GM18867 (cell line): ENCODE data around the gene PHACTR3.
"Not testable (repeated sequence)": the region's sequence is repeated elsewhere in the genome, so short reads cannot be mapped to it uniquely, and the experiment has no call there.

Experiments used
- ATAC-seq: cut with Tn5 transposase; IDR thresholded peaks from one replicate; pipeline ENCODE4 v1.9.1; 2021; ENCODE audit warnings: mild to moderate bottlenecking, moderate library complexity; ENCODE audit not compliant: unreplicated experiment

Gene PHACTR3

DNA sequence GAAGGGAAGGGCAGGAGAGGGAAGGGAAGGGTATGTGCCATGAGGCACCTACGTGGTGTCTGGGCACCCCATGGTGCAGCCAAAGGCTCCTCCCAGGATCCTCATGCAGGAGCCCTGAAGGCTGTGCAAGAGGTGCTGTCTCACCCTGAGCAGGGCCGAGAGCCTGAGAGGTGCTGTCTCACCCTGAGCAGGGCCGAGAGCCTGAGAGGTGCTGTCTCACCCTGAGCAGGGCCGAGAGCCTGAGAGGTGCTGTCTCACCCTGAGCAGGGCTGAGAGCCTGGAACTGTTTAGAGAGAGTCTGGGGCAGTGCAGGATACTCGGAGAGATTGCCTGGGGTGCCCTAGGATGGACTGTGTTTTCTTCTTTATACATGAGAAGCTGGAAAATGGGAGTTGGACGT is 14.2 kb downstream of the PHACTR3 start:
- not testable (repeated sequence) for ATAC-seq

DNA sequence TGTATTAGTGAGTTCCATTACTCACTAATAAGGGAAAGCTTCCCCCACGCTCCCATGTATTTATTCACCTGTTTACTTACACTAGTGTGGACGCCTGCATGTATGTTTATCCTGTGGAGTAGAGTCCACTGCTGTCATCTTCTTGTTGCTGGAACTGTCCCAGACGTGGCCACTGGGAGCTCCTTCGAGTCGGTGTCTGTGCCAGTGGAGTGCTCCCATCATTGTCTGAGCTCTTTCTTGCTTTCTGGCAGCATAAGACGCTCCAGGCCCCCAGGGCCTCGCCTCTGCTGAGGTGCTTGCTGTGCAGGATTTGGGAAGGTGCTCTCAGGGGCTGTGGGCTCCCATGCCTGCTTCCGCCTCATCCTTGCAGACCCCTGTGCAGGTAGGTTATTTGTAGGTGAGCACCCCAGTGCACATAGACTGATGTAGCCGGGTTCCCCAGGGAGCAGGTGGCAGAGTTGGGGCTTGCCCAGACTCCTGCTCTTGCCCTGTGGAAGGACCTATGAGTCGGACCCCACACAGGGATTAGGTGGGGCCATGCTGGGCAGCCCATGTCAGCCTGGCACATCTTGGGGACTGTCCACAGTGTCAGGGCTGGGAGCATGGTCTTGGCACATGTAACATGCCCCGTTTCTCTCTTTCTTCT is 16.6 kb downstream of the PHACTR3 start:
- ATAC-seq, result no peak

DNA sequence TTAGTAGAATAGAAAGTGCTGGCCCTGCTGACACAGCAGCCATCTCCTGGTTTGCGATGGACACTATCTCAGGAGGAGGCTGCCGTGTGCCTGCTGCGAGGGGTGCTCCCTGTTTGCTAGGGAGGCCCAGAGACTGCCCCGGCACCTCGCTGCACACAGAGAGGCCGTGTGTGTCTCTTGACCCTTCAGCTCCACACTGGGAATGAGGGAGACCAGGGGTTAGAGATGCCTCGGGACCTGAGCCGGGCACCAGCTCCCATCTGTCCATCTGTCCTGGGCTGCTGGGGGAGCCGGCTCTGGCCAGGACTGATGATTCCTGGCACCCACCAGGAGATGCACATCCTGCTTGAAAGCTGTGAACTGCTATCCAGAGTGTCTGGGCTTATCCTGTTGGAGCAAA is 18.2 kb downstream of the PHACTR3 start:
- no peak for ATAC-seq

DNA sequence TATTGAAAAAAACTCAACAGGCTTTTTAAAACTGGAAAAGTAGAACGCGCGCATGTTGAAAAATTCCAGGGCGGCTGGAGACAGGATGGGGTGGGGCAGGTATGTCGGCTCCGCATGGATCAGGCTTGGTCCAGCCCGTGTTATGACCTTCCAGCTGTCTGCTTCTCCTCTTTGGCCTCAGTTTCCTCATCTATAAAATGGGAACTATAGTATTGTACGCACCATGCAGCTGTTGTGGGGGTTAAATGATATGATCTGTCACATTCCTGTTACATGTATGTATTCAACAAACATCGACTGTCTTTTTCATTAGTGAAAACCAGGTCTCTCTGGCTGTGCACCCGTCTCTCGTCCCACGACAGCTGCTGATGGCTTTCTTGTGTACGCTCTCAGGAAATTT is 18.8 kb downstream of the PHACTR3 start:
- no peak for ATAC-seq

DNA sequence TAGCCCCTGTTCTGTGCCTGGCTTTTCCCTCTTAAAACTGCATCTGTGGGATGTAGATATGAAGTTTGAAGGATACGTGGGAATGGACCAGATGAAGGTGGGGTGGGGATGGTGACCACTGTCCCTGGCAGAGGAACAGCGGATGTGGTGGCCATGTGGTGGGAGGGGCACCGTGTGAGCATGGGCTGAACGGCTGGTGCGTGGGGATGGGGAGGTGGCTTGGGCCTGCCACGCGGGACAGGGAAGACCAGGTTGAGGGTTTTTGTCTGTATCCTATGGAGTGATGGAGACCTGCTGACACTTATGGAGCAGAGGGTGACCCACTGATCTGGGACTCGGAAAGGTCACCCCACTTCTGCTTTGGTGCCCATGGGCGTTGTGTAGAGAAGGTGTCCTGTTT is 19.2 kb downstream of the PHACTR3 start:
- no peak for ATAC-seq

DNA sequence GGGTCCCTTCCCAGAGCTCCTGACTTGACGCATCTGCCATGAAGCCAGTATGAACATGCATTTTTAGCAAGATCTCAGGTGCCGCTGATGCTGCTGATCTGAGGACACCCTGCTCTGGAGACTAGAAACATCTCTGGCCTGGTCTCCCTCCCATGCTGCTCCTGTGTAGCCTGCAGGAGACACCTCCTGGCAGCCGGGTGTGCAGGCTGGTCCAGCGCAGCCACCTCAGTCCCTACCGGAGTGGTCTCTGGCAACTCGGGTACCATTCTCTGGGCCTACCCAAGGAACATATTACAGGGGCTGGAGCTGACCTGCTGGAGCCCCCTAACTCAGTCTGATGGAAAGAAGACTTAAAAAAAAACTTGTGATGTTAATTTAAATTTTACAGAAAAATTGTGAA is 20.1 kb downstream of the PHACTR3 start:
- ATAC-seq, result no peak

DNA sequence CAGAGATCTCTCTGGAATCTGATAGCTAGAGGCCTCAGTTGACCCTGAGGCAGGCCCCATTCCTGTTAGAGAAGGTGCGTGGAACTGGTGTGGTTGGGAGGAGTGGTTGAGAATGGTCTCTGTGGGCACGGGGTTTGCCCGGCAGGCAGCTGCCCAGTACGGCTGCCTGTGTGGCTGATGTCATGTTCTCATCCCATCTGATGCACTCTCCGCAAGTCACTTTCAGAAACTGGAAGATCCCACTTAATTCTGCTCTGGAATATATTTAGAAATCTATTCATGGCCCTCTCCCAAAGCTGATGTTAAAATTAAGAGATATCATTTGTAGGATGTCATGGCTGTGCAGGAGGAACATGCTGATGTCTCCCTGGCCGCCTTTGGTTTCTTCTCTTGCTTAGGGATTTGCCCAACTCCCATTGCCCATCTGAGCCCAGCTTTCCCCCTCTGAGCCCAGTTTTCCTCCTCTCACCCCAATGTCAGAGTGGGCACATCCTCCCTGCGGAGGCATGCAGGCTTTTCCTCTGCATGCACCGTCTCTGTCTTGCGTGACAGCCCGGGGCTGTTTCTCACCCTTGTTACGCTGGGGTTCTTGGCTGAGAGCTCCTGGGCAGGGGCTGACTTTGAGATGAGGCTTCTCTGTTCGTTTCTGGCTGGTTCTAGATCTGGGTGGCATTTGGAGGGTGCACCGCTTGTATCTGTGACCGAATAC is 21.0 kb downstream of the PHACTR3 start:
- no peak for ATAC-seq

DNA sequence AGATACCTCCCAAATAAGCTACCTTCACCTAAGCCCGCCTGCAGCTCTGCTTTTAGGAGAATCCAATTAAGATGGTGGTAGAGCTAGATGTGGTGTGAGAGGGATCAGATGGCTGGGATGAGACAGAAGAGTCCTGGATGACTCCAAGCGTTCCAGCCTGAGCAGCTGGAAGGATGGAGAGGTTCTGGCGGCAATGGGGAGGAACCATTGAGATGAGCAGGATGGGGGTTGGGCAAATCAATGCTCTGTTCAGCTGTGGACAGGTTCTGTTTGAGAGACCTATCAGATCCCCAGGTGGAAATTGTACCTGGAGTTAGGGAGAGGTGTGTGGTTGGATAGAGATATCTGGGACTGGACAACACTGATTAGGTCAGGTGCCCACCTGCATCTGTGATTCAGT is 23.0 kb downstream of the PHACTR3 start:
- no peak for ATAC-seq

DNA sequence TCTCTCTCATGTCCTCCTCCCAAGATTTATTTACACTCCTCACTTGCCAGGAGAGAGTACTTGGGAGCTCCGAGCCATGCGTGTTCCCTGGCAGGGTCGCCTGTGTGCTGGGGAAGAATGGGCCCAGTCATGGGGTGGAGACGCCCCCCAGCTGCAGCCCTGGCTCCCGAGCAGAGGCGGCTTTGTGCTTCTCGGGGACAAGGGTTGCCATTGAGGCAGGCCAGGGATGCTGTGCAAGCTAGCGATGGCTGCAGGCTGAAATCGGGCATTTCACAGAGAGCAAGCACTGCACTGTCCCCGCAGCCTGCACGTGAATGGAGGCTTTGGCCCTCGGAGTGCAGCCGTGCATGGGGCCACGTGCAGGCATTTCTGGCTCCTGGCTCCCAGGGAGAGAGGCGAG is 23.8 kb downstream of the PHACTR3 start:
- no peak for ATAC-seq

DNA sequence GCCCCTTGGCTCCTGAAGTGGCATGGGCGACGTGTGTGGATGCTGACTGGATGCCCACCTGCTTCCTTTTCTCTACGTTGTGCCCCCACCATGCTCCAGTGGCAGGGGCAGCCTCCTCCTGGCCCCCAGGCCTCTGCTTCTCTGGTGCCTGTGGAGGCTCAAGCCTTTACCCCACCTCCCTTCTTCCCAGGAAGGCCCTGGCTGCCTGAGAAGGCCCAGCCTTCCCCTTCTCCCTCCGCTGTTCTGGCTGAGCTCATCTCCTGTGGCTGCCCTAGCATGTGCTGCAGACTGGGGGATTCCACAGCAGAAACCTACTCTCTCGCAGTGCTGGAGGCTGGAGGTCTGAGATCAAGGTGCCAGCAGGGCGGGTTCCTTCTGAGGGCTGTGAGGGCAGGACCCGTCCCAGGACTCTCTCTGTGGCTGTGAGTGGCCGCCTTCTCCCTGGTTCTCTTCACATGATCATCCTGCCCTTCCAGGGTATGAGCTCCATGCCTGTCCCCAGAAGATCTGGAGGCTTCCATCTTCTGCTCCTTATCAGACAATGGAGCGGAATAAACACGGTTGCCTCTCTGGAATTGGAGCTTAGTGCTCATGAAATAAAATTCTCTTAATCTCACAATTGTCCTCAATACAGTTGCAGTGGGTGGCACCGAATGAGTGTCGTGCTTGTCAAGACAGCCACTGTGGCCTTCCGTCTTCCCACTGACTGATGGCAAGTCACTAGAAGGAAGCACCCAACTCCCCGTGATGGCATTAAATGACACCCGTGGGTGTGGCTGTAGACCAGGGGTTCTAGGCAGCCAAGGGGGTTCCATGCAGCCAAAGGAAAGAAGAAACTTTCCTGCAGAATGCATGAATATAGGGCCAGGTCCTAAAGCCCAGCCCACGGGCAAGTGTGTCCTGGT is 25.1 kb downstream of the PHACTR3 start:
- ATAC-seq, result no peak

DNA sequence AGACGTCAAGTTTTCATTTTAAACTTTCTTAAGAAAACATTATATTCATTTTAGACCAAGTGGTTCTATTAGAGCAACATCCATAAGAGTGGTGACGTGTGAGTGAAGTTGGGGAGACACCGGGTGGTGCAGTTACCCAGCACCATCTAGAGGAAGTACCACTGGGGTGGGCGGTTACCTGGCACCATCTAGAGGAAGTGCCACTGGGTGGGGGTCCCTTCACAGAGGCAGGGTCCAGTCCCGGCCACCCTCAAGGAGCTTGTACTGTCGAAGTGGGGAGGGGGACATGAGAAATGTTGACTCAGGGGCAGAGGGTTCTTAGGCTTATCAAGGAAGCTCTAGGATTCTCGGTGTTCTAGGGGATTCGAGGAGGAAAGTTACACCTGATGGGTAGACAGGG is 26.2 kb downstream of the PHACTR3 start:
- no peak for ATAC-seq

DNA sequence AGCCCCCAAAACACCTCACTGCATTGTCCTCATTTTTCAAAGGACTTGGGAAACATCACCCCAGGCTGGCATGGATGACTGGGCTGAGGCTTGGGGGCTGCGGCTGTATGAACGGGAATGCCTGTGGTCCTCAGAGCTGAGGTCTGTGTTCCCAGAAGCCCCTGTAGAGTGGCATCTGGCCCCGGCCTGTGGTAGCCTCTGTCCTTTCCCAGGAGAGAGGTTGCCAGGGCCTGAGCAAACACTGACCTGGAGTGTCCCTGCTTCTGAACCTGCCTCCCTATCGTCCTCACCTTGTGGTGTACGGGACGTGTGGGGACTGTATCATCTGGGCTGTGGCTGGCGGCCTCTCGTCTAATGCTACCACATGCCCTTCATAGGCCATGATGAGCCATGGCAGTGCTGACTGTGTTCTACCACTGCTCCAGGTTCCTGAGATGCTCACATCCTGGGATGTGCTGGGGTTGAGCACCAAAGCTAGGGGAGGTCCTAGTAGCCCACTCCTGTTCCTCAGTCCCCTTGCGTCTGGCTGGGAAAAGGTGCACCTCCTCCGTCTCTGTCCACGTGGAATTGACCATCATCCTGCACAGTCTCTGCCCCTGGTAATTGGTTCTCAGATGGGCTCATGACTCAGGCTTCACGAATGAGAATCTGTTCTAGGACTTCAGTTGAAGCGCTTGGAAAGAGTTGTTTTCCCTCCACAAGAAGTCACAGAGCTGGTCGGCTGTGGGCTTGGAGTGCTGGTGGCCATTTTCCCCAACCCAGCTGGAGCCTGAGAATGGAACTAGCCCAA is 27.6 kb downstream of the PHACTR3 start:
- ATAC-seq, result no peak

DNA sequence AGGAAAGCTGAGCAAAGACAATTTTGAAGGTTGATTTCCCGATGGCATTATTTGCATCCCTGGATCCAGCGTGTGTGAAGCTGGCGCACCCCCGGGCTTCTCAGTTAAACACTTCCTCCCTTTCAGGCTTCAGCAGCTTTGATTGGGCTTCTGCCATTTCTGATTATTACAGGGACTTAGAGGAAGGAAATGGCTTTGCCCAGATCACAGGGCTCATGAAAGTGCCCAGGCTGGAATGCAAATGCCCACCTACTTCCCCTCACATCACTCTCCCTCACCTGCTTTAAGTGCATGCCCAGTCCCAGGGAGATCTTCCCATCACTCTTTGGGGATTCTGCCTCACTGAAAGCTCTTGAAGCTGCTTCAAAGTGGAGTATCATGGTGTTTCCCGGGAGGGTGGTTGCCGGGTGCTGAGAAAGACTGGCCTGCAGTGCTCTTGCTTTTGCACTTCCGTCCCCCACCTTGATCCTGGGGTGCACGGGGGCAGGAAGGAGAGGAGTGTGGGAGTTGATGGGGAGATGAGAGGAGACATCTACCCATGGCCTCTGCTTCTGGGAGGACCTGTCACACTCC is 28.3 kb downstream of the PHACTR3 start:
- no peak for ATAC-seq

DNA sequence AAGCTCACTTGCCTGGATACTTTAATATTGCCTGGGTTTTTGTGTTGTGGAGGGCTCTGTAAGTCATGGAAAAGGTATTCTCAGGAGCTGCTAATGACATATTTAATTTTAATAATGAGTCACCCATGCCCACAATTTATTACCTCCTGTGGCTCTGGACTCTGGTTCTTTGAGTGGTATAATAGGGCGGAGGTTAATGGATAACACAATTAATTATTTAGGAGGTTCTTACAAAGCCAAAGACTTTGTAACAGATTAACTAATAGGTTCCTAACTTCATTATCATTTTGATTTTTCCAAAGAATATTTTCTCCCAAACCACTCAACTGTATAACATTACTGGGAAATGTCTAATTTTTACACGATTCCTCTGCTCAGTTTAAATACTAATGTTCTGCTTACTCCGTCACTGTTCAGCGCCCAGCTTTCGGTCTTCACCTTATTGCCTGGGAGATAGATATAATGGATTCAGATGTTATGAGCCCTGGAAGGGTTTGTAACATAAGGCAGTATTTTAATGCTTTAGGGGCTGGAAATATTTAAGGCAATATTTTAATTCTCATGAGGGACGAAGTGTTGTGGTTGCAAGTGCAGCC is 29.4 kb downstream of the PHACTR3 start:
- ATAC-seq, result no peak

DNA sequence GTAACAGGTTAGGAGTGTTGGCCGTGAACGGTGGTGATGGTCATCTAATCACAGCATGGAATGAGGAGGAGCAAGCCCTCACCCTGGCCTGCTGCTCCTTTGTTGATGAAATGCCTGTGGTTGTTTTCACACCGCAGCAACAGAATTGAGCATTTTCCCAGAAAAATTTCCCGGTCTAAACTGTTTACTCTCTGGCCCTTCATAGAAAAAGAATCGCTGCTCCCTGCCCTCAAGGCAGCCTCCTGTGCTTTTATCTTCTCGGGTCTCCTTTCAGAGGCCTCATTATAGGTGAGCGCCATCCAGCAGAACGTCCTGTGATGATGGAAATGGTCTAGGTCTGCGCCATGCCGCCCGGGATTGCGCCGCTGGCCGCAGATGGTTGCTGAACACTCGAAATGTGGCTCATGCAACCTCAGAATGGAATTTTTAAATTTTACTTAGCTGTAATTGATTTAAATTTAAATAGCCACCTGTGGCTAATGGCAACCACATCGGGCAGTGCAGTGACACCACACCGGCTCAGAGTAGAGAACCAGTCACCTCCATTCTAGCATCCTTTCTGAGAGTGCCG is 30.2 kb downstream of the PHACTR3 start:
- no peak for ATAC-seq

DNA sequence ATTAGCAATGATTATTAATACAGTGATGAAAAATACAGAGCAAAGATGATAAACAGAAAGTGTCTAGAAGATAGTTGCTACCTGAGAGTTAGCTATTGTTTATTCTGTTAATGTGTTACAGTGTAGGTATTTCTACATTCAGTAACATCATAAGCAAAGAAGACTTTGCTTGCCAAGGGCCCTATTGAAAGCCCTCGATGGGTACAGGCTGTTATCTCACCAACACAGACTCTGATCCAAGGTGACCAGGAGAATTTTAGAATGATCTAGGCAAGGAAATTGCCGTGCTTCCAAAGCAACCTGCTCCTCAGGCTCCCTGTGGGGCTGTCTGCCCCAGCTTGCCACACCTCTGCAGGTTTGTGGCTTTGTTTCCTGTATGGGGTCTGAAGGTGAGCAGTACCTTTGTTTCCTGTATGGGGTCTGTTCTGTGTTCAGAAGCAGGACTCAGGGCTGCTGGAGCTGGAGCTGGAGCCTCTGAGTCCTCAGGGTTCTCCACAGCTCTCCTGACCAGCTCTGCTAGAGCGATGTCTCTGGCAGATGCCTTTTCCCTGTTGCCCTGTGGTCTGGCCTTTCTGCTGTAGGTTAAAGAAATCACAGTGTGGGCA is 32.5 kb downstream of the PHACTR3 start:
- ATAC-seq, result no peak

DNA sequence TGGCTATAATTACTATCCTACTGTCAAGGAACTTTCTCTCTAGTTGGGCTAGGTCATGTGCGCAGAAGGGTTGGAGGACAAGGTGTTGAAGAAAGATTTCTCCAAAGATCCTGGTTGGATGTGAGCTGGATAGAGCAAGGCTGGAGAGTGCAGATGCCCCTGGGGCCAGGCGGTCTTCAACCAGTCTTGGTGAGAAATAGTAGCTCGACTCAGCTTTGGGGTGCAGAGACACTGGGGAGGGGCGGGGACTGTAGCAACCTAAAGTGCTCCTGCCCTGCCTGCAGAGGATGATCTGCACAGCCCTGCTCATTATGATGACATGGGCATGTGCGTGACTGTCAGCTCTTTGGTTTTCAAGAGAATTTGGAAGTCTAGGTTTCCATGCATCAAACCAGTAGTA is 35.9 kb downstream of the PHACTR3 start:
- ATAC-seq, result no peak

DNA sequence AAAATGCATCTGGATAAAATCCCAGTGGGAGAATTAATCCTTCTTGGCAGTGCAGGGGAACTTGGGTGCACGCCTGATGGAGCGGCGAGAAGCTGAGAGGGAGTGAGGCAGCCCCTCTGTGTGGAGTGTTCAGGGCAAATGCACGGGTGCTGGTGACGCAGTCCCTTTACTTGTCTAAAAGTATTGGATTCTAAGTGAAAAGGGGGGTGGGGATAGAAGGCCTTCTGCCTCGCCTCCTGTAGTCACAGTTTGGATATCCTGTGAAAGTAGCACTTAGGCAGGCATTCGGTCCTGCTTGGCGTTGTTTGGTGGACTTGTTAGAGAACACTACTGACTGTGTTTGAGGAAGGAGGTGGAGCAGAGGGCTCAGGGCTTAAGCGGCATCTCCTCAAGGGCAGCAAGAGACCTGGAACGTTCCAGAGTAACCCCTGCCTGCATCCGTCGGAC is 39.3 kb downstream of the PHACTR3 start:
- ATAC-seq, result no peak

DNA sequence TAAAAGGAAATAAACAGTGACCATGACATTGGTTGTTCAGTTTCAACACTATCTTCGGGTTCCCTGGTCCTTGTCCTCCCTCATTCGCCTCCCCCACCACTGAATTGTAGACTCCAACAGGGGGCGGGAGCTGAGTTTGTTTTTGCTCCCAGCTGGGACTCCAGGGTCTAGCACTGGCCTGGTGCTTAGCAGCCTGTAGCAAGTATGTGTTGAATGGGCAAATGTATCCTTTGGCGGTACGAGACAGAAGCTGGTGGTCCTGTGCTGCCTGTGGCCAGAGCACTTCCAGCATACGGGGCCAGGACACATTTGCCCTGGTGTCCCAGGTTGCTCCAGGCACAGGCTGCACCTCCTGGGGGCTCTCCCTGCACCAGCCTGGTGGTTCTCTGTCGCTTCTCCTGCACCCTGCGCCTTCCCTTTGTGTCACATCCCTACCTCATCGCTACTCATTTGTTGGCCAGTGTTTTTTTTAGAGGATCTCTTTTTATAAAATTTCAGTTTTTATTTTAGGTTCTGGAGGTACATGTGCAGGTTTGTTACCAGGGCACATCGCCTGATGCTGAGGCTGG is 40.1 kb downstream of the PHACTR3 start:
- ATAC-seq, result no peak
